Measurements from ENCODE around the gene RNASET2.
"Not testable (repeated sequence)": the region's sequence is repeated elsewhere in the genome, so short reads cannot be mapped to it uniquely, and the experiment has no call there.

RNASET2 gene

GRCh38 chr6:166900956-166901607 is 55.3 kb downstream of the RNASET2 start:
- H3K4me3 ChIP-seq (ENCODE audit: low read depth, low read length) = no peak overlapping the region
- no peak for DNase-seq (ENCODE audit: low read depth)
- TF ChIP-seq CTCF (conservative IDR thresholded peaks at IDR 0.05; ENCODE audit: low read depth, low read length) = no peak

- no peak for TF ChIP-seq CTCF (conservative IDR thresholded peaks at IDR 0.05; ENCODE audit: low read depth, low read length)
- DNase-seq (ENCODE audit: low read depth) = no peak
- no peak overlapping the region for H3K4me3 ChIP-seq (ENCODE audit: low read depth, low read length)
Measured at GRCh38 chr6:166900130-166900708, 56.1 kb downstream of the RNASET2 start.

- no peak for TF ChIP-seq CTCF (conservative IDR thresholded peaks at IDR 0.05; ENCODE audit: low read depth, low read length)
- DNase-seq (ENCODE audit: low read depth) = no peak
- no peak overlapping the region for H3K4me3 ChIP-seq (ENCODE audit: low read depth, low read length)
Measured at GRCh38 chr6:166898910-166899309, 57.4 kb downstream of the RNASET2 start.

GRCh38 chr6:166894614-166895013 is 61.7 kb downstream of the RNASET2 start:
- H3K4me3 ChIP-seq (ENCODE audit: low read depth, low read length); DNase-seq (ENCODE audit: low read depth): not testable (repeated sequence)

- DNase-seq (ENCODE audit: low read depth); H3K4me3 ChIP-seq (ENCODE audit: low read depth, low read length): not testable (repeated sequence)
Measured at GRCh38 chr6:166892472-166892871, 63.9 kb downstream of the RNASET2 start.

GRCh38 chr6:166886773-166887172 is 69.6 kb downstream of the RNASET2 start:
- not testable (repeated sequence) for H3K4me3 ChIP-seq (ENCODE audit: low read depth, low read length); DNase-seq (ENCODE audit: low read depth)

- DNase-seq (ENCODE audit: low read depth) = not testable (repeated sequence)
Measured at GRCh38 chr6:166884958-166885357, 71.4 kb downstream of the RNASET2 start.

GRCh38 chr6:166879594-166879993 is 76.8 kb downstream of the RNASET2 start:
- no peak for TF ChIP-seq CTCF (conservative IDR thresholded peaks at IDR 0.05; ENCODE audit: low read depth, low read length)
- no peak for DNase-seq (ENCODE audit: low read depth)
- no peak overlapping the region for H3K4me3 ChIP-seq (ENCODE audit: low read depth, low read length)

More at GRCh38 chr6:166884958-166885357, 71.4 kb downstream of the RNASET2 start:
- not testable (repeated sequence) for H3K4me3 ChIP-seq (ENCODE audit: low read depth, low read length)
